RKO (cell line): Measurements from ENCODE around the gene SGSM2.

ENCODE experiments used
- DNase-seq: peaks from one replicate; pipeline ENCODE4 v3.0.0-alpha.2; 2016; ENCODE audit warnings: low spot score

Gene SGSM2

DNA sequence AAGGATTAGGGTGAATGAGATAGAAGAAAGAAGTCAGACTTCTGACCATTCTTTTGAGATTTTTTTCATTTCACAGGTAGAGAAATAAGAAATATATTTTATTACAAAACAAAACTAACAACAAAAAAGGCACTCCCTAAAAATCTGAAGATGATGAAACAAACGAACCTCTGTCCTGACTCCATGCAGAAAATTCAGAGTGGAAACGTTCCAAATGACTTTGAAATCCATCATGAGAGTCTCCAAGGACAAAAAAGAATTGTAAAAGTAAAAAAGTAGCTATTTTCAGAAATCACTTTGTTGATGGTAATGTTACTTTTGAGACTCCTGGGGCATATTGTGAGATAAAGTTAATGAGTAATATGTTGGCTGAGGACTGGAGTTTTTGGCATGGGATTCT, 89.9 kb downstream of the SGSM2 start:
- DNase-seq: no peak

- DNase-seq: no peak
Measured at GRCh38 chr17:2427910-2428309, 90.6 kb downstream of the SGSM2 start.
